PC-3 (cell line): ENCODE data around the gene SUMF2.

Experiments used
- CTCF ChIP-seq: fragments of 300-600 bp; sonication (generic); conservative IDR thresholded peaks from 2 replicates; pipeline ENCODE4 v1.5.1; 2017; ENCODE audit warnings: antibody characterized with exemption, low read depth, mild to moderate bottlenecking, low read length
- EZH2 ChIP-seq: fragments of 300-600 bp; sonication (generic); IDR thresholded peaks from one replicate; pipeline ENCODE4 v1.6.1; 2017; ENCODE audit warnings: antibody characterized with exemption, mild to moderate bottlenecking, low read length; ENCODE audit not compliant: unreplicated experiment
- EZH2phosphoT487 ChIP-seq: fragments of 300-600 bp; sonication (generic); IDR thresholded peaks from 2 replicates; pipeline ENCODE4 v1.6.1; 2018; ENCODE audit warnings: mild to moderate bottlenecking, antibody characterized with exemption, low read length, borderline replicate concordance

- no peak for TF ChIP-seq CTCF
- no peak for TF ChIP-seq EZH2
- no peak for TF ChIP-seq EZH2phosphoT487
These were observed 23.4 kb upstream of the SUMF2 start for GRCh38 chr7:56040730-56041129.
